Fibroblast of pulmonary artery (primary cell): ENCODE results near the gene DHX30.
"Not testable (repeated sequence)": the region's sequence is repeated elsewhere in the genome, so short reads cannot be mapped to it uniquely, and the experiment has no call there.

ENCODE experiments used
- DNase-seq: peaks from one replicate; pipeline ENCODE4 v3.0.0-alpha.2; 2010; ENCODE audit warnings: low read depth
- H3K4me3 ChIP-seq: replicated peaks from 2 replicates; pipeline ENCODE4 v1.5.1; 2011; ENCODE audit warnings: low read depth, mild to moderate bottlenecking, control low read depth, low read length, moderate library complexity
- TF ChIP-seq, protein P1 (sequence below): IDR thresholded peaks from 2 replicates; pipeline ENCODE4 v1.5.1; 2011; ENCODE audit warnings: mild to moderate bottlenecking, control low read depth, low read length, inconsistent platforms; ENCODE audit errors: missing control alignments

DHX30 gene

DNA sequence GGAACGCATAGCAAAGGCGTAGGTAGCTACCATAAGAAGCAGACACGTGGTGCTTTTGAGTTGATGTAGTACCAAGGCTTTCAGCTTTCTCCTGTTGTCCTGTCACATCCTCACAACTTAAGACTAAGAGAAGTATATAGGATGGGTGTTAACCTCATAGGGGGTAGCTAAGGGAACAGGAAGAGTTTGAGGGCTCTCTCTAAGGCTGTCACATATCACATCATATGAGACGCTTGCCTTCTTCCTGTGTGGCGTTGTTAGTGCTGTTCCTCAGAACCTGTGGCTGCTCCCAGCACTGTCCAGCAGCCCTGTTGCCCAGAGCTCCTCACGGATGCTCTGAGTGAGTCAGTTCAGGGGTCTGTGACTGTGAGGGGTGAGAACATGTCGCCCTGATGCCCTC is 14.7 kb downstream of the DHX30 start:
- TF ChIP-seq, protein P1, sequence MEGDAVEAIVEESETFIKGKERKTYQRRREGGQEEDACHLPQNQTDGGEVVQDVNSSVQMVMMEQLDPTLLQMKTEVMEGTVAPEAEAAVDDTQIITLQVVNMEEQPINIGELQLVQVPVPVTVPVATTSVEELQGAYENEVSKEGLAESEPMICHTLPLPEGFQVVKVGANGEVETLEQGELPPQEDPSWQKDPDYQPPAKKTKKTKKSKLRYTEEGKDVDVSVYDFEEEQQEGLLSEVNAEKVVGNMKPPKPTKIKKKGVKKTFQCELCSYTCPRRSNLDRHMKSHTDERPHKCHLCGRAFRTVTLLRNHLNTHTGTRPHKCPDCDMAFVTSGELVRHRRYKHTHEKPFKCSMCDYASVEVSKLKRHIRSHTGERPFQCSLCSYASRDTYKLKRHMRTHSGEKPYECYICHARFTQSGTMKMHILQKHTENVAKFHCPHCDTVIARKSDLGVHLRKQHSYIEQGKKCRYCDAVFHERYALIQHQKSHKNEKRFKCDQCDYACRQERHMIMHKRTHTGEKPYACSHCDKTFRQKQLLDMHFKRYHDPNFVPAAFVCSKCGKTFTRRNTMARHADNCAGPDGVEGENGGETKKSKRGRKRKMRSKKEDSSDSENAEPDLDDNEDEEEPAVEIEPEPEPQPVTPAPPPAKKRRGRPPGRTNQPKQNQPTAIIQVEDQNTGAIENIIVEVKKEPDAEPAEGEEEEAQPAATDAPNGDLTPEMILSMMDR: no peak
- no peak overlapping the region for H3K4me3 ChIP-seq
- DNase-seq: no peak

DNA sequence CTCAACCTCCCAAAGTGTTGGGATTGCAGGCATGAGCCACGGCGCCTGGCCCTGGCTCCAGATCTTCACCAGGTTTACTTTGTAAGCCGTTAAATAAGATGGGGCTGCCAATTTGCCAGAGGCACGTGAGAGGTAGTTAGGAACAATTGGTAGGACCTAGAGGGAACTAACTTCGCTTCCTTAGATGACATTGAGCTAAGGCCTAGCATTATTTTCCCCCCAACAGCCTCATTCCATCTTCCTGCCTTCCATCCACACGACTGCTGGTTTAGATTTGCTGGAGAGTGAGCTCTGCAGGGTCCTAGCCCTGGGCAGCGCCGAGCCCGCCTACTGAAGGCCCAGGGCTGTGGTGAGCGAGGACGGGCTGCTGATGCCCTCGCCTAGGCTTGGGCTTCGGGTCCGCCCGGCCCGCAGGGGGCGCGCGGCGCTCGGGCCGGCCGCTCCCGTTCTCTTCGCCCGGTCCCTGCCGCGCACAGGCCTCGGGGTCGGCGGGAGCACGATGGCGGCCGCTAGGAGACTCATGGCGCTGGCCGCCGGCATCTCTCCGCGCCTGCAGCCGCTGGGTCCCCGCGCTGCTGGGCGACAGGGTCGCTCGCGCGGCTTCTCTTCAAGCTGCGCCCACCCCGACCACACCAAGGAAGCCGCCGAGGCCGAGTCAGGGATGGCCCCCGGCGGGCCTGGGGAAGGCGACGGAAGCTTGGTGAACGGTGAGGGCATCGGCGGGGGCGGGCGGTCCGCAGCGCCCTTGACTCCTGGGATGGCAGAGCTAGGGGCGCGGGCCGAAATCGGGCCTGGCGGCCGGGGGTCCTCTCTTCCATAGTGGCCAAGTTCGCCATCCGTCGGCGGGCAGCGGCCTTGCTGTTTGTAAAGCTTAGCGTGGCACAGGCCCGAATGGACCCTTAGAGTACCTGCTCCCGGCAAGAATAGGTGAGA is 21.9 kb downstream of the DHX30 start:
- TF ChIP-seq, protein P1: peak; percentile 38
- H3K4me3 ChIP-seq: peak overlapping the region; percentile 95
- peak; percentile 88 for DNase-seq

DNA sequence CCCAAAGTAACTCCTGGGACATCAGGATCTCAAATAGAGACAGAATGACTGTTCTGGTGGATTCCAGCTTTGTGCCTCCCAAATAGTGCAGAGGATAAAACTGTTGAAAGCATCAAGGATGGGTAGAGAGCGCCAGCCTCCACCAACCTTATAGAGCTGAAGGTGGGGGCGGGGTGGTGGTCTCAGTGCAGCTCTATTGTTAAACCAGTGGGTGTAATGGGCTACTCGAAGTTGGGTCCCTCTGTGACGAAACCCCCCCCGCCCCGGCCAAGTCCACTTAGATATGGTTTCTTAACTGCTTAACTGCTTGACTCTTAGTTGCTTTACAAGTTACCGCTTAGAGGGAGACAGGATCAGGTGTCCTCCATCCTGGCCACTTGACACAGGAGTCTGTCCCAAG is 22.7 kb downstream of the DHX30 start:
- TF ChIP-seq, protein P1: no peak
- no peak for DNase-seq
- H3K4me3 ChIP-seq: peak overlapping the region; percentile 95

DNA sequence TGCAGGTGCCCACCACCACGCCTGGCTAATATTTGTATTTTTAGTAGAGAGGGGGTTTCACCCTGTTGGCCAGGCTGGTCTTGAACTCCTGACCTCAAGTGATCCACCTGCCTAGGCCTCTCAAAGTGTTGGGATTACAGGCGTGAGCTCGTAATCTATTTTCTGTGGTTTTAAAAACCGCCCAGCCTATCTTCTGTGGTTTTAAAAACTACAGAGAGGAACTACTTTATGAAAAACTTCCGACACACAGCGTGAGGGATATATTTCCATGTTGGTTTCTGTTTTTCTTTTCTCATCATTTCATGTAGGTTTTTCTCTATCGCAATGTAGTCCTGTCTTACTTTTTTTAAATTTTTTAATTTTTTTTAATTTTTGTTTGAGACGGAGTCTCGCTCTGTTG is 26.5 kb downstream of the DHX30 start:
- not testable (repeated sequence) for DNase-seq, H3K4me3 ChIP-seq

DNA sequence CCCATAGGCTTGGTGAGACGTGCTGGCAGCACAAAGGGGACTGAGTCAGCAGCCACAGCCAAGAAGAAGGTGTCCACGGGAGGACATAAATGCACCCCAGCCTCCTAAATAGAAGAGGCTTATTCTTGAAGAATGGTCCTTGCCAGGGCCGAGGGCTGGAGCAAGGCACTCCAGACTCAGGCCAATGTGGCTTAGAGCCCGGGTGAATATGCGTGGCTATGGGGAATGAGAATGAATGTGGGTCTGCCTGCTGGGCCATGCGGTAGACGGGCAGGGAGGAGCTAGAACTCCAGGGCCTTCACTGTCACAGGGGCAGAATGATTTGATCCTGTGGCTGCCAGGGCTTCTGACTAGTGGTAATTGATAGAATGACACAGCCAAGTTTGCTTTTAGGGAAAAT is 34.0 kb downstream of the DHX30 start:
- H3K4me3 ChIP-seq: no peak overlapping the region
- DNase-seq: no peak
- TF ChIP-seq, protein P1: no peak

DNA sequence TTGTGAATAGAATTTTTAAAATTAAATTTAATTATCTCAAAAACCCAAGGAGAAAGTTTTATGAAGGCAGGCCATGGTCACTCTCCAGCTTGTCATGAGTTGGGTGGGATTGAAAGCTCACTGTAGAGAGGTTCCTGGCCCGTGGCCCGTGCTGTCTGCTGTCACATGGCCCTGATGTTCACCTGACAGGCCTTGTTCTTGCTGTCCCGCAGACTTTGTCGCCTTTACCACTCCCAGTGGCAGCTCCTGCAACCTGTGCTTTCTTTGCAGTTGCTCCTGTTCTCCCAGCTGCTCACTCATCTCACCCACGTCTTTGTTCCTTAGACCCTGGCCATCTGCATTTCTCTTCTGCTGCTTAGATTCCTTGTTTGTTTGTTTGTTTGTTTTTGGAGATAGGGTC is 35.6 kb downstream of the DHX30 start:
- TF ChIP-seq, protein P1: no peak
- DNase-seq: no peak
- no peak overlapping the region for H3K4me3 ChIP-seq

DNA sequence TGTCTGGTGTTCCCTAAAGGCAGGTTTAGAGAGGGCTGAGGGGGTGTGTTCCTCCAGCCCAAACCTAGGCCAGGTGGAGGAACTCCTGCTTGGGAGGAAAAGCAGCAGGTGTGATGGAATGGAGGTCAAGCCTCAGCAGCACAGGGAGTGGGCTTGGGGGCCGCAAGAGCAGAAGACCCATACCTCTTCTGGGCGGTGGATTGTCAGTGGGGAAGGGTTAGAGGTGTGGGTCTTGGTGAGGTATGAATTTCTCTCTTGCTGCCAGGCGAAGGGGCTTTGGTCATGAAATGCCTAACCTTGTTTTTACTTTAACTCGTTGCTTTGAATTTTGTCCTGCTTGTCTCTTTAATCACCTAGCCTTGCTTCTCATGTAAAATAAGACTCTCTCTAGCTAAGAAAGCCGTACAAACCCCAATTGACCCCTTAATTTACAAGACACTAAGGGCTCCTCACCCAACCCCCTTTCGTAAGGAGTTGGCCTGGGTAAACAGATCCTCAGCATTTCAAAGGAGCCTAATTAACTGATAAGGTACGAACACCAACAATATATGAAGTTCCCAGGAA is 38.9 kb downstream of the DHX30 start:
- no peak overlapping the region for H3K4me3 ChIP-seq
- TF ChIP-seq, protein P1: no peak

More for the DNA sequence above, 38.9 kb downstream of the DHX30 start:
- no peak for DNase-seq
